IMR-90 (cell line): ENCODE data around the gene CAMK2B. TPM values are rescaled to one million over a fixed set of nuclear protein-coding genes. Genes with fewer than 3 reads are reported as not detected.
A peak's percentile ranks its signal among the peaks of the same experiment; 100 is the strongest.

ENCODE experiments used
- ATAC-seq: fragments of 200-7000 bp; cut with Tn5 transposase; 2 replicates; pipeline ENCODE4 v1.9.1; 2020; ENCODE audit warnings: low read depth, mild to moderate bottlenecking, moderate library complexity
- BruUV-seq: library from RNA; stranded (reverse); fragments of 400-500 nt; replicated peaks from 2 replicates; lab custom pipeline; 2021; lab: Mats Ljungman, UMichigan
- CTCF ChIA-PET: fragments of 300-600 bp; formaldehyde crosslinking; extraction: SDS; loops from one replicate; lab custom pipeline; 2021; ENCODE audit warnings: antibody characterized with exemption; lab: Yijun Ruan, JAX
- POLR2A ChIA-PET: fragments of 300-600 bp; sonication (Branson Sonifier 250); formaldehyde crosslinking; loops from one replicate; lab custom pipeline; 2022; ENCODE audit warnings: antibody characterized with exemption; ENCODE audit not compliant: unreplicated experiment; lab: Charles Lee
- DNase-seq: peaks from one replicate; pipeline ENCODE4 v3.0.0; 2013
- H2AFZ ChIP-seq: replicated peaks from 2 replicates; pipeline ENCODE3; 2013; ENCODE audit warnings: low read length, mild to moderate bottlenecking; ENCODE audit not compliant: poor library complexity
- H2AK5ac ChIP-seq: 2 replicates; pipeline ENCODE4 v1.6.1; 2013; ENCODE audit warnings: low read depth, low read length, inconsistent platforms
- H2AK9ac ChIP-seq: replicated peaks from 2 replicates; pipeline ENCODE3; 2013; ENCODE audit warnings: mild to moderate bottlenecking, low read depth, low read length, moderate library complexity; ENCODE audit not compliant: poor library complexity
- H2BK120ac ChIP-seq: 2 replicates; pipeline ENCODE4 v1.6.1; 2013; ENCODE audit warnings: low read depth, low read length, inconsistent platforms
- H2BK15ac ChIP-seq: 3 replicates; pipeline ENCODE4 v1.6.1; 2013; ENCODE audit warnings: low read depth, low read length, inconsistent platforms
- H2BK20ac ChIP-seq: 2 replicates; pipeline ENCODE4 v1.6.1; 2013; ENCODE audit warnings: low read depth, mild to moderate bottlenecking, inconsistent platforms, low read length, moderate library complexity
- H2BK5ac ChIP-seq: 2 replicates; pipeline ENCODE4 v1.6.1; 2013; ENCODE audit warnings: mild to moderate bottlenecking, low read depth, low read length, inconsistent platforms; ENCODE audit not compliant: poor library complexity, severe bottlenecking
- H3K14ac ChIP-seq: replicated peaks from 2 replicates; pipeline ENCODE4 v1.6.1; 2013; ENCODE audit warnings: low read depth, low read length, inconsistent platforms
- H3K18ac ChIP-seq: 2 replicates; pipeline ENCODE4 v1.6.1; 2013; ENCODE audit warnings: low read depth, low read length, control low read depth
- H3K23ac ChIP-seq: 2 replicates; pipeline ENCODE4 v1.6.1; 2013; ENCODE audit warnings: low read depth, low read length, inconsistent platforms
- H3K27ac ChIP-seq: 2 replicates; pipeline ENCODE4 v1.5.1; 2013; ENCODE audit warnings: mild to moderate bottlenecking, control low read depth, low read length; ENCODE audit not compliant: insufficient read depth
- H3K27me3 ChIP-seq: 2 replicates; pipeline ENCODE4 v1.6.1; 2013; ENCODE audit warnings: low read length; ENCODE audit not compliant: control insufficient read depth, insufficient read depth
- H3K36me3 ChIP-seq: 2 replicates; pipeline ENCODE4 v1.6.1; 2013; ENCODE audit warnings: low read length, mixed read lengths; ENCODE audit not compliant: control insufficient read depth, insufficient read depth
- H3K4ac ChIP-seq: 2 replicates; pipeline ENCODE4 v1.6.1; 2013; ENCODE audit warnings: low read depth, low read length, inconsistent platforms
- H3K4me1 ChIP-seq: 2 replicates; pipeline ENCODE4 v1.6.1; 2013; ENCODE audit warnings: low read length, mixed read lengths; ENCODE audit not compliant: control insufficient read depth, insufficient read depth
- H3K4me2 ChIP-seq: 2 replicates; pipeline ENCODE4 v1.6.1; 2013; ENCODE audit warnings: low read depth, mild to moderate bottlenecking, control low read depth, low read length, moderate library complexity
- H3K4me3 ChIP-seq: 2 replicates; pipeline ENCODE4 v1.5.1; 2013; ENCODE audit warnings: low read depth, mild to moderate bottlenecking, control low read depth, low read length, moderate library complexity; ENCODE audit not compliant: insufficient read depth
- H3K56ac ChIP-seq: 2 replicates; pipeline ENCODE4 v1.6.1; 2013; ENCODE audit warnings: low read length, inconsistent platforms; ENCODE audit not compliant: insufficient read depth; ENCODE audit errors: extremely low read depth
- H3K79me1 ChIP-seq, 2 experiments: 2 replicates each; pipeline ENCODE4 v1.6.1; 2013; ENCODE audit warnings: low read length in 2 of 2, inconsistent platforms in 1 of 2, low read depth in 1 of 2
- H3K9ac ChIP-seq: 2 replicates; pipeline ENCODE4 v1.6.1; 2013; ENCODE audit warnings: low read depth, low read length, control low read depth
- H3K9me1 ChIP-seq: 2 replicates; pipeline ENCODE4 v1.6.1; 2013; ENCODE audit warnings: low read length, inconsistent platforms; ENCODE audit not compliant: insufficient read depth
- H3K9me3 ChIP-seq: 2 replicates; pipeline ENCODE4 v1.6.1; 2013; ENCODE audit warnings: low read length; ENCODE audit not compliant: control insufficient read depth, insufficient read depth
- H4K20me1 ChIP-seq: 2 replicates; pipeline ENCODE4 v1.6.1; 2013; ENCODE audit warnings: low read length, inconsistent platforms; ENCODE audit not compliant: insufficient read depth
- H4K5ac ChIP-seq: 2 replicates; pipeline ENCODE4 v1.6.1; 2013; ENCODE audit warnings: mild to moderate bottlenecking, low read depth, low read length, control low read depth
- H4K8ac ChIP-seq, 2 experiments: 2 replicates each; pipeline ENCODE4 v1.6.1; 2013; ENCODE audit warnings: low read depth in 2 of 2, low read length in 2 of 2, control low read depth in 1 of 2, inconsistent platforms in 1 of 2
- H4K91ac ChIP-seq: 2 replicates; pipeline ENCODE4 v1.6.1; 2013; ENCODE audit warnings: low read depth, low read length, inconsistent platforms; ENCODE audit not compliant: insufficient read depth
- BHLHE40 ChIP-seq: fragments of 150-350 bp; IDR thresholded peaks from 2 replicates; pipeline ENCODE4 v1.6.1; 2016; ENCODE audit warnings: mild to moderate bottlenecking, low read depth, low read length
- CEBPB ChIP-seq: IDR thresholded peaks from 2 replicates; pipeline ENCODE4 v1.6.1; 2012; ENCODE audit warnings: low read depth, low read length, improper control_type of control experiment
- CTCF ChIP-seq: conservative IDR thresholded peaks from 2 replicates; pipeline ENCODE4 v1.5.1; 2012; ENCODE audit warnings: mild to moderate bottlenecking, low read depth, low read length, improper control_type of control experiment
- POLR2A ChIP-seq: IDR thresholded peaks from 2 replicates; pipeline ENCODE4 v1.6.1; 2012; ENCODE audit warnings: mild to moderate bottlenecking, low read depth, low read length
- WGBS, 2 experiments: methylation state at CpG; one replicate each; pipeline versions ENCODE4 v1.1.5 to v1.1.7; 2013; ENCODE audit warnings: missing lambda C conversion rate in 2 of 2; ENCODE audit not compliant: insufficient read length in 1 of 2; ENCODE audit errors: extremely low coverage in 2 of 2; 5-methylcytosine and 5-hydroxymethylcytosine counted together
- dilution Hi-C: fragments of 300-500 bp; cut with HindIII; formaldehyde crosslinking; loops from one replicate; pipeline ENCODE4 v1.14.3; 2018; ENCODE audit warnings: low sequenced_read_pairs; ENCODE audit not compliant: unreplicated experiment
- in situ Hi-C: fragments of 300-500 bp; cut with MboI; formaldehyde crosslinking; loops from 3 replicates; pipeline ENCODE4 v1.14.3; 2019; ENCODE audit warnings: low sequenced_read_pairs, inconsistent platforms, mixed read lengths
- intact Hi-C: fragments of 100-400 bp; cut with micrococcal nuclease; formaldehyde crosslinking; loops from 2 replicates; pipeline ENCODE4 v1.10.0; 2022
- polyA plus RNA-seq, 3 experiments: library from polyadenylated mRNA; depleted of rRNA; stranded (reverse); fragments of >200 nt; gene quantifications; 2 replicates each; pipeline ENCODE4 v1.2.3, GENCODE V29; 2012; ENCODE audit warnings: low replicate concordance in 1 of 3
- total RNA-seq: library from RNA; depleted of rRNA; stranded (reverse); fragments of >200 nt; gene quantifications from 2 replicates; pipeline ENCODE4 v1.2.3, GENCODE V29; 2012

Gene CAMK2B
- total and polyA plus RNA-seq, 2 of the 4 experiments (the other 2 are of a cell fraction) = 0.18 to 0.36 TPM

GRCh38 chr7:44372560-44373417, 47.4 kb upstream of the CAMK2B start:
- Histone ChIP-seq H3K4me3 (no peak overlapping the region), H3K27ac (no peak overlapping the region), H4K5ac (no peak overlapping the region), H3K79me1 (no peaks in the 10 kb centered on the region), H3K18ac (no peak overlapping the region), H2BK20ac (no peak overlapping the region), H4K20me1 (no peaks in the 10 kb centered on the region), H4K8ac (no peak overlapping the region), H2AK5ac (peak overlapping the region; percentile 51; the same call in 1 of the 2 replicates), H3K4me1 (no peaks in the 10 kb centered on the region; the same call in 1 of the 2 replicates), H3K9me1 (peaks cover 17% of the 10 kb centered on the region), H3K27me3 (no peaks in the 10 kb centered on the region), H3K14ac (0 out of 2 replicates have a peak overlapping the region, but pooled peaks have one; percentile 35), H4K91ac (peak overlapping the region; percentile 10; the same call in 1 of the 2 replicates), H3K36me3 (no peaks in the 10 kb centered on the region), H3K9ac (no peak overlapping the region), H2BK120ac (no peak overlapping the region), H2AFZ (peak overlapping the region; percentile 64), H2BK5ac (no peak overlapping the region), H3K56ac (no peak overlapping the region), H3K4me2 (no peak overlapping the region), H2AK9ac (peak overlapping the region; percentile 33), H3K23ac (no peak overlapping the region), H3K4ac (0 out of 2 replicates have a peak overlapping the region, but pooled peaks have one; percentile 19), H2BK15ac (peak overlapping the region; percentile 82; the same call in 2 of the 3 replicates), H3K9me3 (no peaks in the 10 kb centered on the region)
- intact Hi-C loops = no loop called here
- ChIA-PET CTCF (no interaction called here), POLR2A (no interaction called here)
- BruUV-seq = no TSS peak
- no peak for DNase-seq
- dilution Hi-C loops = no loop called here
- no peak for TF ChIP-seq BHLHE40
- peak; percentile 46; the same call in 1 of the 2 replicates for TF ChIP-seq CEBPB
- TF ChIP-seq CTCF = no peak
- no peak for TF ChIP-seq POLR2A
- in situ Hi-C loops = no loop called here
- ATAC-seq = no peak
- no CpG with 5 or more reads among the region's 5 CpGs for WGBS, 2 experiments
